Measurements from ENCODE around the gene CREB3L2. TPM values are rescaled to one million over a fixed set of nuclear protein-coding genes. Genes with fewer than 3 reads are reported as not detected.
"Not testable (repeated sequence)": the region's sequence is repeated elsewhere in the genome, so short reads cannot be mapped to it uniquely, and the experiment has no call there.

Gene CREB3L2
- total RNA-seq, 1 donor from 2014 or later: 61.8 TPM

DNA sequence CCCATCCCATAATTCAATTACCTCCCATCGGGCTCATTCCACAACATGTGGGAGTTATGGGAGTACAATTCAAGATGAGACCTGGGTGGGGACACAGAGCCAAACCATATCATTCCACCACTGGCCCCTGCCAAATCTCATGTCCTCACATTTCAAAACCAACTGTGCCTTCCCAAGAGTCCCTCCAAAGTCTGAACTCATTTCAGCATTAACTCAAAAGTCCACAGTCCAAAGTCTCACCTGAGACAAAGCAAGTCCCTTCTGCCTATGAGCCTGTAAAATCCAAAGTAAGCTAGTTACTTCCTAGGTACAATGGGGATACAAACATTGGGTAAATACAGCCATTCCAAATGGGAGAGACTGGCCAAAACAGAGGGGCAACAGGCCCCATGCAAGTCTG lies 170.3 kb downstream of the CREB3L2 start:
- H3K27me3 Mint-ChIP-seq (ENCODE audit: insufficient read depth); H3K36me3 Mint-ChIP-seq (ENCODE audit: low read depth); H3K27ac Mint-ChIP-seq; H3K4me3 Mint-ChIP-seq; H3K4me1 Mint-ChIP-seq (ENCODE audit: low read depth); DNase-seq (ENCODE audit: low spot score); intact Hi-C loops (cut with micrococcal nuclease): not testable (repeated sequence)
- peaks cover 27% of the 10 kb centered on the region for H3K9me3 Mint-ChIP-seq

DNA sequence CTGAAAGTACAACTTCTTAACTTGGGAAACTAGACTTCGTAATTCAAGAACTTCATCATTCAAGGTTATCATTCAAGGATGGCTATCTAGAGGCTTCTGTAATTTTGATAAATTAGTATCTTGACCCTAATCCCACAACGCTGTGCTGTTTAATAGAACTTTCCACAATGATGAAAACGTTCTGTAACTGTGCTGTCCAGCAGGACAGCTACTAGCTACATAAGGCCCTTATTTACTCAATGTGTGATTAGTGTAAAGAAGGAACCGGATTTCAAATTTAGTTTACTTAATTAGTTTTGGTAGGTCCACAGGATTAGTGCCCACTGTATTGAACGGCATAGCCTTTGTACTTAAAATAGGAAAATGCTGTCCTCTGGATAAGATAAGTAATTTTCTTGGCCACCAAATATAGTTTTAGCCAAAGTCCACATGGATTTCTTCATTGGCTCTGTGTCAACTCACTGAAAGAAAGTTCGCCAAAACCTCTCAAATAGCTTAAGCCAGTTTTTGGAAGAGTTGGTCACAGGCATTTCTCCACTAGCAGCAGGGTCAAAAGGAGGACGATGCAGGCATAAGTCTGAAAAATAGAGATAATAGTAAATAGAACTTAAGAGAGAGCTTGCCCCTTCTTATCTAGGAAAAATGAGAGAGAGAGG lies 172.4 kb downstream of the CREB3L2 start:
- Mint-ChIP-seq H3K4me3 (no peak overlapping the region), H3K27me3 (ENCODE audit: insufficient read depth) (peaks cover 5% of the 10 kb centered on the region), H3K36me3 (ENCODE audit: low read depth) (peaks cover 5% of the 10 kb centered on the region), H3K27ac (no peak overlapping the region), H3K4me1 (ENCODE audit: low read depth) (no peaks in the 10 kb centered on the region), H3K9me3 (peaks cover 24% of the 10 kb centered on the region)
- DNase-seq (ENCODE audit: low spot score): no peak
- intact Hi-C loops (cut with micrococcal nuclease): no loop called here

- no peak for DNase-seq (ENCODE audit: low spot score)
- H3K9me3 Mint-ChIP-seq: peaks cover 18% of the 10 kb centered on the region
- peaks cover 7% of the 10 kb centered on the region for H3K27me3 Mint-ChIP-seq (ENCODE audit: insufficient read depth)
- peaks cover 5% of the 10 kb centered on the region for H3K36me3 Mint-ChIP-seq (ENCODE audit: low read depth)
- no peaks in the 10 kb centered on the region for H3K4me1 Mint-ChIP-seq (ENCODE audit: low read depth)
- no peak overlapping the region for H3K4me3 Mint-ChIP-seq
- peak overlapping the region; percentile 60 for H3K27ac Mint-ChIP-seq
- intact Hi-C loops (cut with micrococcal nuclease): no loop called here
These were observed 173.4 kb downstream of the CREB3L2 start for GRCh38 chr7:137828456-137828855.

DNA sequence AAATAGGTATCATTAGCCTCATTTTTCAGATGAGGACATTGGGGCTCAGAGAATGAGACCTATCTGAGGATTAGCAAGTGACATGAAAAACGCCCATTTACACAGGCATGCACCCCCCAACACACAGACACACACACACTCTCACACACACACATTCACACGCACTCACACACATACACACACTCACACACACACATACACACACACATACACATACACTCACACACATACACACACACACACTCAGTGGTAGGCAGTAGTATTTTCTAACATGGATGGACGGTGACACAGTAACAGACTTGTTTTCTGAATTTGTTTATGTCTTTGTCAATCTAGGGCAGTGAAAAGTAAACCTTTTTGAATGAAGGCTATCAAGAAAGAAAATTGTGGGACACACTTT lies 176.4 kb downstream of the CREB3L2 start:
- peaks cover 9% of the 10 kb centered on the region for H3K27me3 Mint-ChIP-seq (ENCODE audit: insufficient read depth)
- H3K4me3 Mint-ChIP-seq: no peak overlapping the region
- H3K9me3 Mint-ChIP-seq: peaks cover 3% of the 10 kb centered on the region
- no peaks in the 10 kb centered on the region for H3K36me3 Mint-ChIP-seq (ENCODE audit: low read depth)
- intact Hi-C loops (cut with micrococcal nuclease): no loop called here
- H3K27ac Mint-ChIP-seq: no peak overlapping the region
- H3K4me1 Mint-ChIP-seq (ENCODE audit: low read depth): no peaks in the 10 kb centered on the region
- DNase-seq (ENCODE audit: low spot score): no peak

Other genes starting within 250 kb of the CREB3L2 start
- 27.3 and 30.2 TPM in 2 replicates for gene DGKI, start 155.1 kb downstream of the CREB3L2 start, total RNA-seq
- gene AKR1D1, start 74.4 kb upstream of the CREB3L2 start, total RNA-seq: not detected in 2 replicates